HepG2 (cell line): ENCODE results near the gene MRPL43. TPM values are rescaled to one million over a fixed set of nuclear protein-coding genes. Genes with fewer than 3 reads are reported as not detected.

Experiments used
- ATAC-seq: fragments of 200-7000 bp; cut with Tn5 transposase; 3 replicates; pipeline ENCODE4 v1.9.1; 2020; ENCODE audit warnings: mild to moderate bottlenecking, moderate library complexity
- BruUV-seq: library from RNA; stranded (reverse); fragments of 400-500 nt; replicated peaks from 2 replicates; lab custom pipeline; 2021; lab: Mats Ljungman, UMichigan
- CTCF ChIA-PET: fragments of 300-600 bp; formaldehyde crosslinking; extraction: SDS; loops from one replicate; lab custom pipeline; 2021; ENCODE audit warnings: low total read pairs, inconsistent platforms, low intra/inter-chr PET ratio; lab: Yijun Ruan, JAX
- POLR2A ChIA-PET: fragments of 350-600 bp; sonication (Branson Sonifier 250); formaldehyde crosslinking; loops from one replicate; lab custom pipeline; 2020; ENCODE audit warnings: antibody characterized with exemption, inconsistent platforms; lab: Yijun Ruan, JAX
- DNase-seq: peaks from one replicate; pipeline ENCODE4 v3.0.0-alpha.2; 2015; ENCODE audit warnings: low spot score
- FAIRE-seq: peaks from 3 replicates; lab custom pipeline; 2011; peaks lifted over from hg19 to GRCh38; lab: Jason Lieb, UNC
- H2AFZ ChIP-seq: one replicate; pipeline ENCODE4 v1.6.1; 2011; ENCODE audit warnings: low read length, inconsistent platforms
- H3K27ac ChIP-seq: fragments of 300-600 bp; 3 replicates; pipeline ENCODE4 v1.8.0; 2011; ENCODE audit warnings: mixed run types, mild to moderate bottlenecking, mixed read lengths, low read length, inconsistent platforms; ENCODE audit not compliant: insufficient read depth; ENCODE audit errors: extremely low read length
- H3K27me3 ChIP-seq, 2 experiments: fragments of 200-600 bp in 1 of 2; 2 replicates in 1 of 2; 3 replicates in 1 of 2; pipeline versions ENCODE4 v1.6.0 to v1.8.0; 2011; ENCODE audit warnings: low read length in 2 of 2, mild to moderate bottlenecking in 2 of 2, moderate library complexity in 2 of 2, inconsistent platforms in 1 of 2; ENCODE audit not compliant: insufficient read depth in 2 of 2, control insufficient read depth in 1 of 2
- H3K36me3 ChIP-seq, 2 experiments: fragments of 200-600 bp in 1 of 2; replicated peaks in 1 of 2; 2 replicates in 1 of 2; 3 replicates in 1 of 2; pipeline versions ENCODE4 v1.5.1 to v1.8.0; 2011; ENCODE audit warnings: low read length in 2 of 2, inconsistent platforms in 1 of 2; ENCODE audit not compliant: insufficient read depth in 2 of 2, control insufficient read depth in 1 of 2
- H3K4me1 ChIP-seq: 2 replicates; pipeline ENCODE4 v1.5.1; 2012; ENCODE audit warnings: low read length, inconsistent platforms; ENCODE audit not compliant: insufficient read depth
- H3K4me2 ChIP-seq: 2 replicates; pipeline ENCODE4 v1.6.0; 2011; ENCODE audit warnings: low read depth, low read length, inconsistent platforms
- H3K4me3 ChIP-seq, 3 experiments: fragments of 200-600 bp in 1 of 3; sonication (generic), shearing (Covaris generic) in 1 of 3; replicated peaks in 1 of 3; 2 replicates each; pipeline ENCODE4 v1.5.1; 2011 to 2016; ENCODE audit warnings: low read length in 3 of 3, inconsistent platforms in 2 of 3, low read depth in 2 of 3, mild to moderate bottlenecking in 2 of 3, control low read depth in 1 of 3, mixed read lengths in 1 of 3; ENCODE audit not compliant: insufficient read depth in 1 of 3
- H3K79me2 ChIP-seq: one replicate; pipeline ENCODE4 v1.6.1; 2011; ENCODE audit warnings: low read length, inconsistent platforms; ENCODE audit not compliant: insufficient read depth
- H3K9ac ChIP-seq: 2 replicates; pipeline ENCODE4 v1.6.0; 2011; ENCODE audit warnings: mild to moderate bottlenecking, low read depth, low read length, inconsistent platforms; ENCODE audit not compliant: insufficient read depth
- H3K9me3 ChIP-seq: 2 replicates; pipeline ENCODE4 v1.5.1; 2012; ENCODE audit warnings: mild to moderate bottlenecking, low read length
- H4K20me1 ChIP-seq: 2 replicates; pipeline ENCODE4 v1.6.0; 2011; ENCODE audit warnings: inconsistent platforms, mild to moderate bottlenecking, low read length, moderate library complexity; ENCODE audit not compliant: insufficient read depth
- DMAP1 ChIP-seq: IDR thresholded peaks from 2 replicates; pipeline ENCODE4 v1.6.1; 2016
- JUND ChIP-seq: sonication (generic); formaldehyde crosslinking; IDR thresholded peaks from 2 replicates; pipeline ENCODE4 v1.8.0; 2022; ENCODE audit warnings: mild to moderate bottlenecking, missing genetic modification reagents
- NR3C1 ChIP-seq: sonication (generic); formaldehyde crosslinking; IDR thresholded peaks from 2 replicates; pipeline ENCODE4 v1.4.0; 2020; ENCODE audit warnings: missing genetic modification reagents
- ZNF10 ChIP-seq: sonication (generic); formaldehyde crosslinking; IDR thresholded peaks from 2 replicates; pipeline ENCODE4 v1.4.0; 2020; ENCODE audit warnings: mild to moderate bottlenecking, low read depth, missing genetic modification reagents, borderline replicate concordance
- ZNF12 ChIP-seq: sonication (generic); formaldehyde crosslinking; IDR thresholded peaks from 2 replicates; pipeline ENCODE4 v1.5.0; 2020; ENCODE audit warnings: missing genetic modification reagents
- ZNF350 ChIP-seq: sonication (generic); formaldehyde crosslinking; IDR thresholded peaks from 2 replicates; pipeline ENCODE4 v1.4.0; 2020; ENCODE audit warnings: mild to moderate bottlenecking, low read depth, missing genetic modification reagents, borderline replicate concordance
- WGBS: methylation state at CpG from one replicate; pipeline ENCODE4 v1.1.6; 2017; ENCODE audit warnings: low lambda C conversion rate; 5-methylcytosine and 5-hydroxymethylcytosine counted together
- in situ Hi-C: cut with HindIII; loops from 2 replicates; pipeline ENCODE4 v1.10.0; 2017; ENCODE audit warnings: low pct_unique_long_range_greater_than_20kb; ENCODE audit not compliant: extremely low pct_ligation_motif_present
- intact Hi-C: fragments of 100-400 bp; cut with micrococcal nuclease; formaldehyde crosslinking; loops from one replicate; pipeline ENCODE4 v1.10.0; 2022; ENCODE audit not compliant: unreplicated experiment
- polyA plus RNA-seq, 8 experiments: library from polyadenylated mRNA; depleted of rRNA in 3 of 8; stranded (reverse) in 7 of 8; unstranded in 1 of 8; fragments of >200 nt; fragmentation: Illumina TruSeq in 4 of 8; extraction: Trizol in 4 of 8; gene quantifications; 2 replicates each; pipeline versions ENCODE4 v1.2.1 to v1.2.3, GENCODE V29; 2011 to 2016; ENCODE audit warnings: low read depth in 4 of 8, missing spikeins in 1 of 8, mixed read lengths in 1 of 8; ENCODE audit not compliant: insufficient read depth in 1 of 8
- total RNA-seq, 5 experiments: library from RNA; depleted of rRNA; stranded (reverse); fragments of >200 nt; fragmentation: Illumina TruSeq; extraction: Trizol; gene quantifications; 2 replicates each; pipeline ENCODE4 v1.2.3, GENCODE V29; 2016; ENCODE audit warnings: low read depth in 1 of 5
- TF ChIP-seq, protein P1 (sequence below), 2 experiments: sonication (generic) in 1 of 2; formaldehyde crosslinking in 1 of 2; IDR thresholded peaks; 2 replicates each; pipeline versions ENCODE4 v1.4.0 to v1.6.1; 2018 to 2020; ENCODE audit warnings: missing genetic modification reagents in 2 of 2, borderline replicate concordance in 1 of 2, low read depth in 1 of 2, mild to moderate bottlenecking in 1 of 2, missing biosample characterization in 1 of 2

The MRPL43 gene
- total and polyA plus RNA-seq, 2 of the 13 experiments (the other 11 are each of a cell fraction or from before 2014, with no cell fraction given) = 71.0 to 73.7 TPM

DNA sequence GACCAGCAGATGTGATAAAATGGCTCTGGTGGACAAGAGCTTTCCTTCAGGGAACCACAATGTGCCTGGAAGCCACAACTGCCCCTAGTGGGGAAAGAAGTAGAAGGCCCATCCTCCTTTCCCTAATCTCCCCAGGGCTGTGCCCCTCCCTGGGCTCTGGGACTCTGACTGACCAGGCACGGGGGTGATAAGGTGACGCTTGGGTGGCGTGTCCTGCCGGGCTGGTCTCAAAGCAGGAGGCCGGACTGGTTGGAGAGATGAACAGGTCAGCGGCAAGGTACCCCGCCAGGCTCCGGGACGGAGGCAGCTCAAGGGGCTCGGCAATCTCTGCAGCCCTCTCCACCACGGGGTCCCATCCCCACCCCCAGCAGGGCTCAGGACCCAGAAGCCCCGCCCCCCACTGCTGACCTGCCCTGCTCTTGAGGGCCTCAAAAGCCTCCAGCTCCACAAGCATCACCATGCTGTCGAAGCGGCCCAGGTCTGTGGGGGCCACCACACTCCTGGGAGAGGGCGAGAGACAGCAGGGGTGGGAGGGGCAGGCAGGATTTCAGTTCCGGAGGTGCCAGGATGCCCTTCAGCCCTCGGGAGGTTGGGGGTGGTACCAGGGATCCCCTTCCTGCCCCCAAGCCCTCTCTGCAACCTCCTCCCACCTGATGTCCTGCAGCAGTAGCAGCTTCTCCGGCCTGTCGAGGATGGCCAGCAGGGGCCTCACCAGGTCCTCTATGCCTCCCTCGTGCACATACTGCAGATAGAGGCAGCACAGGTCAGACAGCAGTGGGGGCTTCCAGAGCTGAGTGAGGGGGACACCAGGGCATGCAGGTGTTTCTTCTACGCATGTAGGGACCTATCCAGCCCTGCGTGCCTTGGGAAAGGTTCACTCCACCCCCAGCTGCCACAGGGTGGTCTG is 24.5 kb upstream of the MRPL43 start (continued):
- TF ChIP-seq, protein P1, sequence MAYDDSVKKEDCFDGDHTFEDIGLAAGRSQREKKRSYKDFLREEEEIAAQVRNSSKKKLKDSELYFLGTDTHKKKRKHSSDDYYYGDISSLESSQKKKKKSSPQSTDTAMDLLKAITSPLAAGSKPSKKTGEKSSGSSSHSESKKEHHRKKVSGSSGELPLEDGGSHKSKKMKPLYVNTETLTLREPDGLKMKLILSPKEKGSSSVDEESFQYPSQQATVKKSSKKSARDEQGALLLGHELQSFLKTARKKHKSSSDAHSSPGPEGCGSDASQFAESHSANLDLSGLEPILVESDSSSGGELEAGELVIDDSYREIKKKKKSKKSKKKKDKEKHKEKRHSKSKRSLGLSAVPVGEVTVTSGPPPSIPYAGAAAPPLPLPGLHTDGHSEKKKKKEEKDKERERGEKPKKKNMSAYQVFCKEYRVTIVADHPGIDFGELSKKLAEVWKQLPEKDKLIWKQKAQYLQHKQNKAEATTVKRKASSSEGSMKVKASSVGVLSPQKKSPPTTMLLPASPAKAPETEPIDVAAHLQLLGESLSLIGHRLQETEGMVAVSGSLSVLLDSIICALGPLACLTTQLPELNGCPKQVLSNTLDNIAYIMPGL (CRISPR knock-in tag; IDR thresholded peaks at IDR 0.05; ENCODE audit: borderline replicate concordance in 1 of 2, low read depth in 1 of 2) = peak in 1 of 2 experiments; percentile 35; a peak in 1 of 4 replicates
- TF ChIP-seq ZNF350 (CRISPR knock-in tag) = peak; percentile 17; the same call in 1 of the 2 replicates
- peak; percentile 25; the same call in 1 of the 2 replicates for TF ChIP-seq DMAP1 (CRISPR knock-in tag)
- no peak for TF ChIP-seq ZNF12

DNA sequence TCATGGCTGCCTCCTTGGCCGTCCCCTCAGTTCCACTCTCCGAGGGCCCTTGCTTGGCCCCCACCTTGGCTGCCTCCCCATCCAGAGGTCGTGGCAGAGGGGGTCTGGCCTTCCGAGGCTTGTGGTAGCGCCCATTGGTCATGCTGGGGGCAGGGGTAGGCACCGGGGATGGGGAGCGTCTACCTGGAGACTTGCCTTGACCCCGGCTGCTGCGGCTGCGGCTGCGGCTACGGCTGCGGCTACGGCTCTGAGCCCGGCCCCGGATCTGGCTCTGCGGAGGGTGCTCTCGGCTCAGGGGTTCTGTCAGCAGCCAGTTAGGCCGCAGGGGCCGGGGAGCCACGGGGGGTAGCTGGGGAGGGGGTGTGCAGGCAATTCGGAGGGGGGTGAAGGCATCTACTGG is 23.0 kb upstream of the MRPL43 start:
- Histone ChIP-seq H3K27me3 (no peaks in the 10 kb centered on the region), H3K9me3 (no peaks in the 10 kb centered on the region), H3K4me3 (no peak overlapping the region), H3K79me2 (no peaks in the 10 kb centered on the region), H4K20me1 (no peaks in the 10 kb centered on the region)
- no peak for TF ChIP-seq ZNF10 (CRISPR knock-in tag)
- TF ChIP-seq JUND (CRISPR knock-in tag) = no peak
- no peak for TF ChIP-seq NR3C1 (CRISPR knock-in tag)
- TF ChIP-seq, all 625 proteins: peak for 0
- H3K4me2 ChIP-seq = no peak overlapping the region
- ChIA-PET CTCF (interaction anchor here (6.1 kb wide), 1 partner anchor 14 kb away, joined by 240 read pairs; the partner anchor contains the start of gene LZTS2), POLR2A (interaction anchor here (1.4 to 7.1 kb wide), 2 partner anchors 11 to 41 kb away, joined by 3 to 124 read pairs; partner anchors contain the start of genes LZTS2 and SEMA4G)
- no peak overlapping the region for H2AFZ ChIP-seq
- no peak for ATAC-seq
- 96% methylated on average over 11 of the region's 22 CpGs for WGBS
- peaks cover 84% of the 10 kb centered on the region for H3K4me1 ChIP-seq
- H3K27ac ChIP-seq = no peak overlapping the region
- BruUV-seq = no TSS peak
- H3K36me3 ChIP-seq = peaks cover 8 to 17% of the 10 kb centered on the region in 2 experiments; a peak in 3 of 5 replicates
- intact Hi-C loops (loop anchor here (5.0 kb wide), 1 partner anchor 133 kb away; no protein-coding TSS in a partner anchor), in situ Hi-C loops (no loop called here)
- DNase-seq = no peak
- FAIRE-seq = no peak
- no peak overlapping the region for H3K9ac ChIP-seq
